GM19238 (cell line): ENCODE data around the gene CLEC2B.
"Not testable (repeated sequence)": the region's sequence is repeated elsewhere in the genome, so short reads cannot be mapped to it uniquely, and the experiment has no call there.

ENCODE experiments used
- DNase-seq: peaks from one replicate; pipeline ENCODE4 v3.0.0; 2011; ENCODE audit warnings: low spot score; ENCODE audit not compliant: insufficient read length

CLEC2B gene

DNA sequence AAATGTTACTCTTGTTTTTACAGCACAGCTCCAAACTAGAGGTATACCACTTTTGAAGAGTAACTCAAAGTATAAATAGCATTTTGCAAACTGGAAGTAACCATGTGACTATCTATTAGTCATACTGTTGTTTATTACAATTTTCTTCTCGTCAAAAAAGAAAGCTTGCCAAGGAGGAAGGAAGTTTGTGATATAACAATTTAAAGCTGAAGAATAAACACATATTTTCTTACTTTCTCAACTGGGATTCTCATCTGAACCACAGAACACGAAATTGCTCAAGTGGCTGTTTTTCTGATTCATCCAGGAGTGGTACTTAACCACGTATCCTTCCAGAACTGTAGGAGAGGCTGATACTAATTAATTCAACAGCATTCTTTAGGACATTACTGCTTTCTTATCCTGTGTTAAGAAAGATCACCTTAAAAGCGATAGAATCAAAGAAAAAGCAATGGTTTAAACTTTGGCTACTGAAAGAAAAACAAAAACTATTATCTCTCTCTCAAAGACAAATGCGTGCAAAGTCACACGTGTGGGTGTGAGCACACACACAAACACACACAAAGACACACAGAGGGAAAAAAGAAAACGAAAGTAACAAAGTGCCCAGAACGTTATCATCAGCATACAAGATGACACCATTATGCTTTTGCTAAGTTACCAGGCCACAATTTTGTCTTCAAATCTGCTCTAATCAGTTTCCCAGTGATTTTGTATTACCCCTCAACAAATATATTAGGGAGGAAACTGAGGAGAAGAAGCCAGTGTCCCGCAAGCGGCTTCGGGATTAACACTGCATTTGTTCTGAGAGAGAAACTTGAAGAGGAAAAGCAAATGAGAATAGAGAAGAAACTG is at the start of gene CLEC2B:
TSS of gene CLEC2B (minus strand) at position 48 of the 855 bp plus-strand sequence.
- no peak for DNase-seq

DNA sequence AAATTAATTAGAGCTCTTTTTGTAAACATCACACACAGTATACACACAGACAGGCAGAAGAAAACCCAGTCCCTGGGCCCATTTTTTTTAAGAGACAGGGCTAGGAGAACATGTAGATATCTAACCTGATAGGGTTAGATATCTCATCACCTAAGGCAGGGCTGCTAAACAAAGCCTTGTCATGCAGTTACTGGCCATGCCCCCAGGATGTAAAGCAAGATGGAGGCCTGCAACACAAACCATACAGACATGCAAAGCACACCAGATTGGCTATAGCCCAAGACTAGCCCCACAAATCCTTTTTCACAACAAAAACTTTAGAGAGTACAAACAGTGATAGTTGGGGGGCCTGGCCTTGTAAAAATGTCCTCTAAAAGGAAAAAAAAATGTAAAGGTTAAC is 42.6 kb upstream of the CLEC2B start:
- no peak for DNase-seq

DNA sequence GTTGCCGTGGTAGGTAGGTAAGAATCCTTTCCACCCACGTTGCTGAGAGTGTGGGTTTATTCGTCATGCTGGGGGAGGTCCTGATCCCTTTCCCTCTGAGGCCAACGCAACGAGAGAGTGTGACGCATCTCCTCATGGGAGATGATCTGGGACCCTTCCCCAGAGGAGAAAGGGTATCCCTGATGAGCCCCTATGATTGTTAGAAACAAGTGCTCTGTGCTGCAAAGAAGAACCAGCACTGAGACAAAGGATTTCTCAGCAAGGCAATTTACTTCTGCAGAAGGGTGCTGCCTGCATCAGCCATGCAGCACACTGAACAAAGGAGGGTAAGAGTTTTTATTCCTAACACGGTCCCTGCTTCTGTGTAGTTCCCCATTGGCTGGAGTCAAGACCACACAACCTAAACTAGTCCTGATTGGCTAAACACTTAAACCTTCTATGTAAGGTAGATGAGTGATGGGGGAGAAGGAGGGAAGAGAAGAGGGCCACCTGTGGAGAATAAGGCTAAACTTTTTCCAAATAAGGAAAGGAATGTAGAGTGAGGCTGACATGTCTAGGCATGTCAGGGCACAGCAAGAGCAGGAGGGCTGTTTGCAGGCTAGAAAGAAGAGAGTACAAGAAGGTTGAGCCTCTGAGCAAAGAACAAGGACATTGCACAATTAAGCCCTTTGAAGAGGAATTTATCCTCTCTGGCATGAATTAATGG is 41.7 kb upstream of the CLEC2B start:
- no peak for DNase-seq

DNA sequence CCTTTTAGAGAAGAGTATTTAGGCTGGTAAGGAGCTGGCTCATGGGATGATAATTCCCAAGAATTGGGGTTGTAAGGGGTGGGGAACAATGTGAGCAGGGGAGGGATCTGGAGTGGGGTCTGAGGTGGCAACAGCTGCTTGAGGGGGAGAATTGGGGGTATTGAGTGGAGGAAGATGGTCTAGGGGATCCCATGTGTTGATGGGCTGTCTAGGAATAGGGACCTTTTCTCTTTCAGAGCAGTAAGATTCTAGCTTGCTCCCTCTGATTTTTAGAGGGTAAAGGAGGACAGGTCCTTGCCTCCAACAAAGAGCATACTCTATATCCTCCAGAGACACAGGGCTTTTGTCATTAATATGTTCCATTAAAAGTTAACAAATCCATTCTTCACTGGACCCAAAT is 40.6 kb upstream of the CLEC2B start:
- DNase-seq: no peak

DNA sequence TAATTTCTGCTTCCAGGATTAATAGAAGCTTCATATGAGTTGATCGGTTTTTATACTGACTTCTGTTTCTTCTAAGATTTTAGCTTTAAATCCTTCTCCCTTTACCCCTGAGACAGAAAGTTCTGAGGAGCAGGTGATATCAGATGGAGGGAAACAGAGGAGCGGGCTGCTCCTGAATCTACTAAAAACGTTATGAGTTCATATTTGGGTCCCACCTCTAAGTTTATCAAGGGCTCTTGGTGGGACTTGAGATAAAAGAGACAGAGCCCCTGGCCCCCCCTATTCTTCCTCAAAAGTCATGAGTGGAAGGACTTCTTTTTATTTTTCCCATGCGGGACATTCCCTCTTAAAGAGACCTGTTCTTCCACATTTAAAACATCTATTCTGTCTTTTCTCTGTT is 39.2 kb upstream of the CLEC2B start:
- DNase-seq: no peak

DNA sequence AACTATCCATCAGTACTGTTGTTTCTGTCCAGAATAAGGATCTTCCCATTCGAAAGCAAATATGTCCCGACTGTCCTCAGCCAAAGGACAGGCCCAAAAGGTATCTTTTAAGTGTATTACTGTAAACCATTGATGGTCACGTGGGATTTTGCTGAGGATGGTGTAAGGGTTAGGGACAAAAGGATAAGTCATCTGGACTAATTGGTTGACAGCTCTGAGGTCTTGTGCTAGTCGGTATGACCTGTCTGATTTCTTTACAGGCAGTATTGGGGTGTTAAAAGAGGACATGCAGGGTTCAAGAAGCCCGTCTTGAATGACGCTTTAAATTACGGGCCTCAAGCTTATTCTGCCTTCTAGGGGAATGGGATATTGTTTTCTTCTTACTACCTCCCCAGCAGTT is 38.6 kb upstream of the CLEC2B start:
- no peak for DNase-seq

DNA sequence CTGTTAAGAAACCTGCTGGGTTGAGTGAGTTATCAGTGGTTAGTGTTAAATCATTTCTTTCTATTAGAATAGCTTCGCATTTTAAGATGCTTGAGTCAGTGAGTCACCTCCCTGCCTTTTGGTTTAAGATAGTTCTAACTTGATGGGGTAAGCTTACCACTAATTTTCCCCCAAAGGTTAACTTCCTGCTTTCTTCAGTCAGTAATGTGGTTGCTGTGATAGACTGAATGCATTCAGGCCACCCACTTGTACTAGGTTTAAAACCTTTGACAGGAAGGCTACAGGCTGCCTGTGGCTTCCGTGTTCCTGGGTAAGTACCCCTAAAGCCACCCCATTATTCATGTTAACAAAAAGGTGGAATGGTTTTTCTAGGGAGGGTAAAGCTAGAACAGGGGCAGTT is 37.7 kb upstream of the CLEC2B start:
- no peak for DNase-seq

DNA sequence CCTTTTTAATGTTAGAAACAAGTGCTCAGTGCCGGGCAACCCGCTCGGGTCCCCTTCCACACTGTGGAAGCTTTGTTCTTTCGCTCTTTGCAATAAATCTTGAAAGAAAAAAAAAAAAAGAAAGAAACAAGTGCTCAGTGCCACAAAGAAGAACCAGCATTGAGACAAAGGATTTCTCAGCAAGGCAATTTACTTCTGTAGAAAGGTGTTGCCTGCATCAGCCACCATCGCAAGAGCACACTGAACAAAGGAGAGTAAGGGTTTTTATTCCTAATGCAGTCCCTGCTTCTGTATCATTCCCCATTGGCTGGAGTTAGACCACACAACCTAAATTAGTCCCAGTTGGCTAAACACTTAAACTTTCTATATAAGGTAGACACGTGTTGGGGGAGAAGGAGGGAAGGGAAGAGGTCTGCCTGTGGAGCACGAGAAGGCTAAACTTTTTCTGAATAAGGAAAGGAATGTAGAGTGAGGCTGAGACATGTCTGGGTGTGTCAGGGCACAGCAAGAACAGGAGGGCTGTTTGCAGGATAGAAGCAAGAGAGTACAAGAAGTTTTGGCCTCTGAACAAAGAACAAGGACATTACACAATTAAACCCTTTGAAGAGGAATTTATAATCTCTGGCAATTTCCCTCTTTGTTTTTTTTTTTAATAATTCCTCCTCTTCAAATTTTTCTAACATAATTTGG is 33.5 kb upstream of the CLEC2B start:
- no peak for DNase-seq

DNA sequence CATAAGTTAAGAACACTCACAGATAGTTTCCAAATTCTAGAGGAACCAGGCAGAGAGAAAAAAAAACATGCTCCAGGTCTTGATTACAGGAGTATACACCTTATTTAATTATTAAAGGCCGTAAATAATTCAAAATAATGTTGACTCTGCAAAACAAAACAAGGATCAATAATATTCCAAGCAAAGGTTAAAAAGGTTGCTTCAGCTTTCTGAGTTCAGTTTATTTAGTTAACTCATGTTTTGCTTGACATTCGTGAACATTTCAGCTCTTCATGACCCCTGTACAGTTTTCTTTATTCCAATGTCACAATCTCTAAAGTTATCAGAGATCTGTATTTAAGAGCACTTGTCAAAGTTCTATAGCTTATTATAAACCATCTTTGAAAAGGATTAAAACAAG is 31.8 kb upstream of the CLEC2B start:
- no peak for DNase-seq

DNA sequence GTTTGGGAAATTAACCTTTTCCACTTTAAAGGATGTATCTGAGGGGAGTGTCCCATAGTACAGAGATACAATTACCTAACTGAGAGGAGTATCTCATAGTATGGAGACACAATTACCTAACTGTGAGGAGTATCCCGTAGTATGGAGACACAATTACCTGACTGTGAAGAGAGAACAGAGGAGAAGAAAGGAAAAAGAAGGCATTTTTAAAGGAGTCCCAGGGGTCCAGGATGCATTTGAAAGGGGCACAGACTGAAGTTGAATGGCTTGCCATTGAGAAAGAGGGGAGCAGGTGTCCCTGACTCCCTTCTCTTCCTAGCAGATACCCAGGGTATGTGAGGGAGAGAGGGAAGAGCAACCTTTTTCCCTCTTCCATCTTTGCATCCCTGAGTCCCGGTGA is 30.1 kb upstream of the CLEC2B start:
- DNase-seq: no peak

DNA sequence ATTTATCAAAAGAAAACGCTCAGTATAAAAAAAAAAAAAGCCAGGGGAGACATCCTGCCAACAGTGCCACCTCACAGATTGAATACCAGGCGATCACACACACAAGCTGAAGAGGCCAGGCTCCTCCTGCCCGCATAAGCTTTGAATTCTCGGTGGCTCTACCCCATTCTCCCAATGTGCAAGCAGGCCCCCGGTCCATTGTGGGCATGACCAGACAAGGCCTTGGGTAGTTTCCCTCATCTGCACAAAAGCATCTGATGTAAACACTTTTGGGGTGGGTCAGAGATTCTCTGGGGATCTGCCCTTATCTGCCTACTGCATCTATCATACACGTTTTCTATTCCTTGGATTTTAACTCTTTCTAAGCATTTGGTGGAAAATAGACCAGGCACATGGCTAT is 28.4 kb upstream of the CLEC2B start:
- no peak for DNase-seq

DNA sequence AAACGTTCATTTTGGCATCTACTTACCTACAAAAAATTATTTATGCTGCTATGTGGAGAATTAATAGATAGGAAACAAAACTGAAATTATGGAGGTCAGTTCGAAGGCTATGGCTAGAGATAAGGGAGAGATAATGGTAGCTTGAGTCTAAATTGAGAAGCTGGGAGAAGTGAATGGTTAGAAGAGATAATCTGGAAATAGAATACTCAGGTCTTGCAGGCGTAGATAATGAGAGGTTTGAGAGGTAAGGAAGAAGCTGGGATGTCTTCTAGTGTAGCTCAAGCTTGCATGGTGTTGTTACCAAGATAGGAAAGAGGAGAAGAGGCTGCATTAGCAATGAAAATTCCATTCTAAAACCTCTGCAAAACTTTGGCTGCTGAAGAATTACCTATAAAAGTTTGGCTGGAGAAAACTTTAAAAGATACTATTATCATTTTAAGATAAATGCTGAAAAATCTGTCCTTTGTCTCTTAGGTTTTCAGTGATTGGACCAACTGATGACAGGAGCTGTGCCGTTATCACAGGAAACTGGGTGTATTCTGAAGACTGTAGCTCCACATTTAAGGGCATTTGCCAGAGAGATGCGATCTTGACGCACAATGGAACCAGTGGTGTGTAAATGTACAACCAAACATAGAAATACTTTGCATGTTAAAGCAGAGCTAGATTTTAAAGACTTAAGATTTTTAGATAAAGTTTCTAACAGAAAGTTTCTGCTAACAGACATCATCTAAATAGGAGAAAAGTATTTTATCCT is 26.2 kb upstream of the CLEC2B start:
- no peak for DNase-seq

DNA sequence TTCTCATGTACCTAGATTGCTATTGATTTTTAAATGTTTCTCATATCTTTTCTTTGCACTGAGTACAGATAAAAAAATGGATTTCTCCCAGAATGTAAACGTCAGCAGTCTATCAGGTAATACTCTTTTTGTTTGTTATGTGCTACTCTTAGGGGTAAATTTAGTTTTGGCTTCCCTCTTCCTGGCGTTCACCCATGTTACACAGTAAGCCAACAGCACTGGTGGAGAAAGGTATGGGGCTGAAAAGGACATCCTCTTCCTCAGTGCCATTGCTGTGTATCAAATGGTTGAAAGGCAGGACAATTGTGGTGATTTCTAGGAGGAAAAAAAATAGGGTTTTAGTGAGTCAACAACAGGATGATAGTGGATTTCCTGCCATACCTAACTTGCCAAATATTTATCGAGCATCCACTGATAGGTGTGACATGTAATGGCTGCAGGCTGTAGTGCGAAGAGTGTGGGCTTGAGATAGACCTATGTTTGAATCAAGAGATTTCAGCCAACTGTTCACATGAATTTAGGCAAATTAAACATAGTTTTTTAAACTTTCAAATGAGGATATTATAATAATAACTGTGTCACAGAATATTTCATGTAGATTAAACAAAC is 19.6 kb upstream of the CLEC2B start:
- no peak for DNase-seq

DNA sequence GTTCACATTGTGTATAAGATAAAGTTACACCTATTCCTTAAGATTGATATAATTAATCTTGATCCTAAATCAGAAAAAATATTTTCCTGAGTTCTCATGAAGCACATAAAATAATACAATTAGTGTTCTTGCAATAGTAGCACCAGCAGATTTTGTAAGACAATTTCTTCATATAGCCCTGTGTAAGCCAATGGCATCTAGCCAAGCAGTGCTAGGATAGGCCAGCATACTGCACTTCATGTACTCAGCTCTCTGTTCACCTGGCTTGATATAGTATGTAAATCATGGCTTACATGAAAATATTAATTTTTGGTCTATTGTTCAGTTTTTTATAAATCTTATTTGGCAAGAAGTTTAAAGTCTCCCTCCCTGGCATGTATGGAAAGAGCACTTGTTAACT is 14.0 kb upstream of the CLEC2B start:
- DNase-seq: no peak

DNA sequence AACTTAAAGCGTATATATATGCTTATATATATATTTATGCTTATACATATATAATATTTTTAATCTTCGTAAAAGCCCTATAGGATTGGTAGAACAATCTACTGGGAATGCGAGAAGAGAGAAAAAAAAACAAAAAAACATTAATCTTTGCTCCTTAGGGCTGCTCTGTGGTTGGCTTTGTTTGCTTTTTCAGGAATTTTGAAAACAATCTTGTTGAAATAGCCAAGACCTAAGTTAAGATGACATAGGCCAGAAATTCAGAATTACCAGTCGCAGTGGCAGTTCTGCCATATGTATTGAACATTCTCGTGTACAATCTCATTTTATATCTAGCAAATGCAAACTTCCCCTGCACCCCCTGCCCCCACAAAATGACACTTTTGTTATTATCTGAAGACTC is 12.8 kb upstream of the CLEC2B start:
- DNase-seq: no peak

DNA sequence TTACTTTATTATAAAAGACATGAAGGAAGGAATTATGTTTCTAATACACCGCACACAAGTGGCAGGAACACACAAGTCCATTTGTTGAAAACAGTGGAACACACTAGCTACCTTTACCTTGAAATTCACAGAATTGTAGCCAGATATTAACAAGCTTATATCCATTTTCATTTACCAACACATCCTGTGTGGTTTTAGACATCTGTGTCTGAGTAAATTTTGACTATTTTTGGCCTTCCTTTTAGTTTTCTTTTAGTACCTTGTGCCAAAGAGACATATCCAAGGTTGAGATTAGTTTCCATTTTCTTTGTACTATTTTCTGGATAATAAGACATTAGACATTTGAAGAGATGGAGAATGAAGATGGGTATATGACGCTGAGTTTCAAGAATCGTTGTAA is 12.1 kb upstream of the CLEC2B start, which contains the start of gene KLRF2:
TSS of gene KLRF2 (plus strand) at position 244 of the 400 bp plus-strand sequence. CDS start at position 351, 107 bp downstream.
- no peak for DNase-seq

DNA sequence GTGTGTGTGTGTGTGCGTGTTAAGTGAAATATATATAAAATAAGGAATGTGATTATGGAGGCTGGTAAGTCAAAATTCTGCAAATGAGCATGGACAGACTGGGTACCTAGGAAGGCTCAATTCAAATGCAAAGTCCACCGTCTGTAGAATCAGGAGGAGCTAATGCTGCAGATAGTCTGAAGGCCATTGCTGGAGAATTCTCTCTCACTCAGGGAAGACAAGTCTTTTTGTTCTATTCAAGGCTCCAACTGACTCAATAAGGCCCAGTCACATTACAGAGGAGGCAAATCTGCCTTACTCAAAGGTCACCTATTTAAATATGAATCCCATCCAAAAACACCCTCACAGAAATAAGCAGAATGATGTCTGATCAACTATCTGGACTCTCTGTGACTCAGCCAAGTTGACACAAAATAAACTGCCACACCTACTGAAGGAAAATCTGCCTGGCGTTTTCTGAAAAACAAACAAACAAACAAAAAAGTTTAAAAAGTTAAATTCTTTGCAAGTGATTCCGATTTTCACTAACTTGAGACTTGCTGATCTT is 11.5 kb upstream of the CLEC2B start:
- no peak for DNase-seq

DNA sequence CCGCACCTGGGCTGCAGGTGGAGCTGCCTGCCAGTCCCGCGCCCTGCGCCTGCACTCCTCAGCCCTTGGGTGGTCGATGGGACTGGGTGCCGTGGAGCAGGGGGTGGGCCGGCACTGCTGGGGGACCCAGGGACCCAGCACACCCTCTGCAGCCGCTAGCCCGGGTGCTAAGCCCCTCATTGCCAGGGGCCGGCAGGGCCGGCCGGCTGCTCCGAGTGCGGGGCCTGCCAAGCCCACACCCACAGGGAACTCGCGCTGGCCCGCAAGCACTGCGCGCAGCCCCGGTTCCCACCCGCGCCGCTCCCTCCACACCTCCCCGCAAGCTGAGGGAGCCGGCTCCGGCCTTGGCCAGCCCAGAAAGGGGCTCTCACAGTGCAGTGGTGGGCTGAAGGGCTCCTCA is 7.0 kb upstream of the CLEC2B start:
- not testable (repeated sequence) for DNase-seq

DNA sequence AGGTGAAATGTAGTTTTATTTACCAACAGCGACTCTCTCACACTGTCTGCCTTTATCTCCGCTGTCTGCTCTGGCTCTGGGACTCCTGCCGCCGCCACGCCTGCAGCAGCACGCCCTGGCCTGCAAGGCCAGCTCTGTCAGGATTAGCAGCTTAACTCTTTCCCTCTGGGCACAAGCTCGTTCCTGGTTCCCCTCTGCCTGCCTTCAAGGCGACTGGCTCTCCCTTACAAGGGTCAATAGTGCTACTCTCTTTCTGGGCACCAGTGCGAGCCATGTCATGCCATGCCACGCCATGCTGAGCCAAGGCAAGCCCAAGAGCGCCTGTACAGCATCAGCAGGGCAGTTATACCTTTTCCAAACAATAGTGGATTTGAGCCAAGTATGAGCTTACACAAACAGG is 3.6 kb upstream of the CLEC2B start:
- DNase-seq: no peak

DNA sequence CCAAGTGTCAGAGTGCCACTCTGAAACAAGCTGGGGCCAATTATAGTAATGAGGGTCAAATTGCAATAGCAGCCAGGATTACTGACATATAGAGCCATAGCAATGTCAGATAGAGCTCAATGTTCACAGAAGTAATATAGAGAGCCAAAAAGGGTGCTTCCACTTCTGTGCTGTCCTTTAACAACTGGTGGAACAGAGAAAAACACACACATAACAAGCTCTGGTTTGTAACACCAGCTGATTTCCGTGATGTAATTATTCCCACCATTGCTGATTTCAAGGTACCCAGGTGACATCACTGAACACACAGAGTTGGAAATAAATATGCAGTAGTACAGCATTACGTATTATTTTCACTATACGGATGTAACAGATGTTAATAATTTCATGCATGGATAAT is 3.0 kb upstream of the CLEC2B start:
- DNase-seq: no peak
